Ishikawa (cell line): ENCODE results near the gene PDCD1.

Experiments
- EP300 ChIP-seq: IDR thresholded peaks from 2 replicates; pipeline ENCODE4 v1.6.1; 2012; ENCODE audit warnings: borderline replicate concordance
- RAD21 ChIP-seq: IDR thresholded peaks from 2 replicates; pipeline ENCODE4 v1.6.1; 2012; ENCODE audit warnings: low read depth
- TCF12 ChIP-seq: IDR thresholded peaks from 2 replicates; pipeline ENCODE4 v1.6.1; 2012; ENCODE audit warnings: low read depth
- YY1 ChIP-seq: IDR thresholded peaks from 2 replicates; pipeline ENCODE4 v1.6.1; 2012; ENCODE audit warnings: low read depth
- ZBTB7A ChIP-seq: IDR thresholded peaks from 2 replicates; pipeline ENCODE4 v1.6.1; 2012; ENCODE audit warnings: low read depth

GRCh38 chr2:241882091-241882625, 23.5 kb upstream of the PDCD1 start:
- TF ChIP-seq TCF12 (no peak), YY1 (no peak), ZBTB7A (no peak), EP300 (no peak), RAD21 (no peak)
